HEK293T (cell line): Measurements from ENCODE around the gene HOXC4.

Source experiments
- ARNT ChIP-seq: fragments of 450-650 bp; IDR thresholded peaks from 2 replicates; pipeline ENCODE4 v1.6.1; 2017; ENCODE audit warnings: mild to moderate bottlenecking
- ELF4 ChIP-seq: fragments of 450-650 bp; IDR thresholded peaks from 2 replicates; pipeline ENCODE4 v1.6.1; 2017; ENCODE audit warnings: antibody characterized with exemption
- FOXK2 ChIP-seq: fragments of 450-650 bp; IDR thresholded peaks from 2 replicates; pipeline ENCODE4 v1.6.1; 2016; ENCODE audit warnings: mild to moderate bottlenecking
- FOXM1 ChIP-seq: fragments of 450-650 bp; IDR thresholded peaks from 2 replicates; pipeline ENCODE4 v1.6.1; 2017; ENCODE audit warnings: mild to moderate bottlenecking, borderline replicate concordance
- HDGF ChIP-seq: fragments of 450-650 bp; IDR thresholded peaks from 2 replicates; pipeline ENCODE4 v1.6.1; 2017; ENCODE audit warnings: antibody characterized with exemption, borderline replicate concordance
- SP1 ChIP-seq: fragments of 450-650 bp; IDR thresholded peaks from 2 replicates; pipeline ENCODE4 v1.6.1; 2017
- SUZ12 ChIP-seq: fragments of 450-650 bp; IDR thresholded peaks from 2 replicates; pipeline ENCODE4 v1.6.1; 2016; ENCODE audit warnings: mild to moderate bottlenecking
- TARDBP ChIP-seq: fragments of 450-650 bp; IDR thresholded peaks from 2 replicates; pipeline ENCODE4 v1.6.1; 2016
- ZNF384 ChIP-seq: fragments of 450-650 bp; IDR thresholded peaks from 2 replicates; pipeline ENCODE4 v1.6.1; 2016

DNA sequence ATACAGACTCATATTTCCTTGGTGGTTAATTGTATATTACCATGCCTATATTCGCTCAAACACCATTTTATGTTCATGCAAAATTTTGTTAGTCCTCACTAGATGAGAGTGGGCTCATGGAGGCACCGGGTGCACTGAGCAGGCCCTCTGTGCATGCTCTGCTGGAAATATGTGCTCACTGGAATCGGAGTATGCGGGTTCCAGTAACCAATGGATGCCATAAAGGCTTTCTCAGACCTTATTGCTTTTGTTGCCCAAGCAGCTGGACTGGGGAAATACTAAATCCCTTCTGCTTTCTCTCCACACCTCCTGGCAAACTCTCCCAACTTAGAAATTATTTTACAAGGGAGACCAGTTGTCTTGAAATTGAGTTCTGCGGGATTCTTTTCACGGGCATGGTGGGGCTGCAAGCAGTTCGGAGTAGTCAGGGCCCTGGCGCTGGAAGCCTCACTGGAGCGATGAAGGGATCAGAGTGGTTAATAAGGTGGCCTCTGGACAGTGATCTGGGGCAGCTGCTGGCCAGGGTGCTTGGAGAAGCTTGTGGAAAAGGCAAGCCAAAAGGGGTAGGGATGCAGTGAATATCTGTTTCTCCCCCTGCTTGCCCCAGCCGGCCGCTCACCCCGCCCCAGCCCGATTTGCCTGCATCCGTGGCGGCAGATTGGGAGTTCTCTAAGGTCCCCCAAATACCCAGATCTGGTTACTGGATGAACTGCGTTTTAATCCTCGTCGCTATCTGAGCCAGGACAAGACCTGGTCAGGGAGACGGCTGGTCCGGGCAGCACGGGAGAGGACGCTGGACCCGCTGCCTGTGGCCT, 32.8 kb upstream of the HOXC4 start:
- no peak for TF ChIP-seq ELF4
- TF ChIP-seq FOXK2: no peak
- TF ChIP-seq SUZ12: no peak
- no peak for TF ChIP-seq ZNF384
- TF ChIP-seq FOXM1: no peak
- TF ChIP-seq TARDBP: no peak
- TF ChIP-seq SP1: no peak
- TF ChIP-seq ARNT: no peak
- no peak for TF ChIP-seq HDGF
